HG03139 (cell line): ENCODE measurements around the gene EML4.
"Not testable (repeated sequence)": the region's sequence is repeated elsewhere in the genome, so short reads cannot be mapped to it uniquely, and the experiment has no call there.

Source experiments
- ATAC-seq: cut with Tn5 transposase; IDR thresholded peaks from one replicate; pipeline ENCODE4 v1.9.1; 2021; ENCODE audit not compliant: unreplicated experiment

The EML4 gene

GRCh38 chr2:42169100-42169873, at the start of gene EML4:
Gene EML4 (plus strand): TSS chr2:42169353. CDS start chr2:42169612, 259 bp downstream.
- peak; percentile 80 for ATAC-seq

GRCh38 chr2:42123426-42123825, 45.7 kb upstream of the EML4 start:
- ATAC-seq, result no peak

GRCh38 chr2:42124011-42124785, 45.0 kb upstream of the EML4 start:
- ATAC-seq, result peak; percentile 41

GRCh38 chr2:42125841-42126594, 43.1 kb upstream of the EML4 start:
- ATAC-seq, result no peak

- ATAC-seq, result not testable (repeated sequence)
These were observed 42.3 kb upstream of the EML4 start for GRCh38 chr2:42126873-42127272.

- ATAC-seq, result peak; percentile 57
These were observed 41.4 kb upstream of the EML4 start for GRCh38 chr2:42127425-42128424.

- no peak for ATAC-seq
These were observed 40.2 kb upstream of the EML4 start for GRCh38 chr2:42128721-42129486.

- ATAC-seq, result no peak
These were observed 39.7 kb upstream of the EML4 start for GRCh38 chr2:42129487-42129852.

- ATAC-seq, result no peak
These were observed 39.2 kb upstream of the EML4 start for GRCh38 chr2:42129947-42130346.

- not testable (repeated sequence) for ATAC-seq
These were observed 38.3 kb upstream of the EML4 start for GRCh38 chr2:42130858-42131257.

GRCh38 chr2:42132191-42132965, 36.8 kb upstream of the EML4 start:
- peak; percentile 1 for ATAC-seq

- peak; percentile 78 for ATAC-seq
These were observed 36.0 kb upstream of the EML4 start for GRCh38 chr2:42132966-42133641.

GRCh38 chr2:42133771-42134195, 35.4 kb upstream of the EML4 start:
- ATAC-seq, result no peak

- not testable (repeated sequence) for ATAC-seq
These were observed 34.7 kb upstream of the EML4 start for GRCh38 chr2:42134401-42134932.

GRCh38 chr2:42135381-42136312, 33.5 kb upstream of the EML4 start:
- ATAC-seq, result no peak

GRCh38 chr2:42136782-42137124, 32.4 kb upstream of the EML4 start:
- ATAC-seq, result no peak
